ENCODE data around the gene LGR4.

DNA sequence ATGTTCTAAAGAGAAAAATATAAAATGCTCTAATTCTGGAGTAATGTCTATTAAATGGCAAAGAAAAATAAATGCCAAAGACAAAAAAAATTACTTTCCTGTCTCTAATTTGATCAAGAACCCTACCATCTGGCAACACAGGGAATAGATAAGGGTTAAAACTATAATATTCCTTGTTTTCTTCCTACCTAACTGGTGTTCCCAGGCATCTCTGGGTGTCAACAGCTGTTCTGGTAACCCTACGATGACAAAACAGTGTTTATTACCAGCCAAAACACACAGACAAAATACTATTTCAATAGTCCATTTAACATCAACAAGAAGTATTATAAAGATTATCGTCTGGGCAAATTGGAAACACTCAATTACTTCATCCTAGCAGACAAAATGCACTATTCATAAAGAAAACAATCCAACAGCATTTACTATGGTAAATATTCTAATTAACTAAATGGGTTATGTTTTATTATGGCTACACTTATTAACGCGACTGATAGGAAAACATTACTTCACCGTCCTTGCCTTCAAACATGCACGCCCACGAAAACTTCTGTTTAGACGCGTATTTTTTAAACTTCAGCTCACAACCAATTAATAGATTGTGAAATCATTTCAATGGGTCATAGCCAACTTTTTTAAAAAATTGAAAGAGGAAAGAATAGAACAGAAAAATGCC is 50.6 kb downstream of the LGR4 start:
- TF ChIP-seq POLR2AphosphoS5 (IDR thresholded peaks at IDR 0.05) (no peak), EP300 (IDR thresholded peaks at IDR 0.05) (no peak)
- TF ChIP-seq, protein P1, sequence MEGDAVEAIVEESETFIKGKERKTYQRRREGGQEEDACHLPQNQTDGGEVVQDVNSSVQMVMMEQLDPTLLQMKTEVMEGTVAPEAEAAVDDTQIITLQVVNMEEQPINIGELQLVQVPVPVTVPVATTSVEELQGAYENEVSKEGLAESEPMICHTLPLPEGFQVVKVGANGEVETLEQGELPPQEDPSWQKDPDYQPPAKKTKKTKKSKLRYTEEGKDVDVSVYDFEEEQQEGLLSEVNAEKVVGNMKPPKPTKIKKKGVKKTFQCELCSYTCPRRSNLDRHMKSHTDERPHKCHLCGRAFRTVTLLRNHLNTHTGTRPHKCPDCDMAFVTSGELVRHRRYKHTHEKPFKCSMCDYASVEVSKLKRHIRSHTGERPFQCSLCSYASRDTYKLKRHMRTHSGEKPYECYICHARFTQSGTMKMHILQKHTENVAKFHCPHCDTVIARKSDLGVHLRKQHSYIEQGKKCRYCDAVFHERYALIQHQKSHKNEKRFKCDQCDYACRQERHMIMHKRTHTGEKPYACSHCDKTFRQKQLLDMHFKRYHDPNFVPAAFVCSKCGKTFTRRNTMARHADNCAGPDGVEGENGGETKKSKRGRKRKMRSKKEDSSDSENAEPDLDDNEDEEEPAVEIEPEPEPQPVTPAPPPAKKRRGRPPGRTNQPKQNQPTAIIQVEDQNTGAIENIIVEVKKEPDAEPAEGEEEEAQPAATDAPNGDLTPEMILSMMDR (IDR thresholded peaks at IDR 0.05), result no peak
